GM12872 (cell line): ENCODE measurements around the gene SLC13A5.

Source experiments
- TF ChIP-seq, protein P1 (sequence below): IDR thresholded peaks from 3 replicates; pipeline ENCODE4 v1.5.1; 2011; ENCODE audit warnings: low read depth, mild to moderate bottlenecking, low read length, moderate library complexity; ENCODE audit not compliant: insufficient read depth

The SLC13A5 gene

DNA sequence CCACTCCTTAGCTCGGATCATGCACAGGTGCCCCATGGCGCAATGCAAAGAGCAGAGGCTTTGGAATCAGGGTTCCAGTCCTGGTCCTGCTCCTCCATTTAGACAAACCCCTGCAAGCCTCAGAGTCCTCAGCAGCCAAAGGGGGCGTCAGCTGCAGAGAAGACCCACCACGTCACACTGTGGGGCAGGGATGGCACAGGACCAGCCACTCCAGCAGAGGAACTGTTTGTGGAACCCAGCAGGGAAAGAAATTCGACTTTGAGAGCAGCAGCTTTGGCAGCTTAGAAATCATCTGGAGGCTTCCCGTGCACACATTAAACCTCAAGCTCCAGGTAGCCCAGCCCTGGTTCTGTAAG is 36.4 kb downstream of the SLC13A5 start:
- TF ChIP-seq, protein P1, sequence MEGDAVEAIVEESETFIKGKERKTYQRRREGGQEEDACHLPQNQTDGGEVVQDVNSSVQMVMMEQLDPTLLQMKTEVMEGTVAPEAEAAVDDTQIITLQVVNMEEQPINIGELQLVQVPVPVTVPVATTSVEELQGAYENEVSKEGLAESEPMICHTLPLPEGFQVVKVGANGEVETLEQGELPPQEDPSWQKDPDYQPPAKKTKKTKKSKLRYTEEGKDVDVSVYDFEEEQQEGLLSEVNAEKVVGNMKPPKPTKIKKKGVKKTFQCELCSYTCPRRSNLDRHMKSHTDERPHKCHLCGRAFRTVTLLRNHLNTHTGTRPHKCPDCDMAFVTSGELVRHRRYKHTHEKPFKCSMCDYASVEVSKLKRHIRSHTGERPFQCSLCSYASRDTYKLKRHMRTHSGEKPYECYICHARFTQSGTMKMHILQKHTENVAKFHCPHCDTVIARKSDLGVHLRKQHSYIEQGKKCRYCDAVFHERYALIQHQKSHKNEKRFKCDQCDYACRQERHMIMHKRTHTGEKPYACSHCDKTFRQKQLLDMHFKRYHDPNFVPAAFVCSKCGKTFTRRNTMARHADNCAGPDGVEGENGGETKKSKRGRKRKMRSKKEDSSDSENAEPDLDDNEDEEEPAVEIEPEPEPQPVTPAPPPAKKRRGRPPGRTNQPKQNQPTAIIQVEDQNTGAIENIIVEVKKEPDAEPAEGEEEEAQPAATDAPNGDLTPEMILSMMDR, result no peak

DNA sequence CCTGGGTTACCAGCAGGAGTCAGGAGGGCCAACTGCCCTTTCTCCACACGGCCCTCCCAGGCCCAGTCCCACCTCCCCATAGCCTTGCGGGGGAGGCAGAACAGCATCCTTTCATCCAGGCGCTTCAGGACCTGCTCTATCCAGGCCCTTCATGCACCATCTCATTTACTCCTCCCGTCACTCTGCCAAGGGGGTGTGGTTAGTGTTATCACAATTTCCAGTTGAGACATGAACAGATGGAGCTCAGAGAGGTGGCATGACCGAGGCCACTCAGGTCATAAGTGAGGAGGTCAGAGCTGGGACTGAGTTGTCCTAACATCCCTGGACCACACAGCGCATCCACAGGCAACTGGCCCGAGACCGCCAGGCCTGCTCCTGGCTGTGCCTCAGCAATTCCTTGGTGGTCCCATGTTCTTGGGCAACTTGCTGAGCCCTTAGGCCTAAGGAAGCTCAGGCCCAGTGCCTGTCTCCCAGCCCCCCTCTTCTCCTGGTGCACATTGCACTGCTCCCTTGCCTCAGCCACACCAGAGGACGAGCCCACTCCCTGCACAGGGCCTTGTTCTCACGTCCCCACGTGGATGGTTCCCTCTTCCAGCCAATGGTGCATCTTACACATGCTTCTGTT is 37.9 kb downstream of the SLC13A5 start:
- TF ChIP-seq, protein P1, result no peak

DNA sequence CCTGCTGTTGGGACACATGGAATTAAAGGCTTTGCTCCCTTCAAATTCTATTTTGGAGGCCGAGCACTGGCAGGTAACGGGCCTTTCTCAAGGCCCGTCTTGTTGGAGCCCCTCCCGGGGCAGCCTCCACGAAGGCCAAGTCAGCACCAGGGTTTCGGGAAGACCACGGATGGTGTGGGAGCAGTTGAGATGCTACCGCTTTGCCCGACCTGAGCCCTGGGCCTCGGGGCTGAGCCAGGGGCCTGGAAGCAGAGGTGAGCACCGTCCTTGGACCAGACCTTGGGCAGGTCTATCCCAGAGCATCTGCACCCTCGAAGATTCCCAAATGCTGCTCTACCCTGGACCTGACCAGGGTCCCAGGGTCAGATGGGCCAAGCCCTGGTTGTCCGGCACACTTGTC is 38.6 kb downstream of the SLC13A5 start:
- TF ChIP-seq, protein P1, result no peak

DNA sequence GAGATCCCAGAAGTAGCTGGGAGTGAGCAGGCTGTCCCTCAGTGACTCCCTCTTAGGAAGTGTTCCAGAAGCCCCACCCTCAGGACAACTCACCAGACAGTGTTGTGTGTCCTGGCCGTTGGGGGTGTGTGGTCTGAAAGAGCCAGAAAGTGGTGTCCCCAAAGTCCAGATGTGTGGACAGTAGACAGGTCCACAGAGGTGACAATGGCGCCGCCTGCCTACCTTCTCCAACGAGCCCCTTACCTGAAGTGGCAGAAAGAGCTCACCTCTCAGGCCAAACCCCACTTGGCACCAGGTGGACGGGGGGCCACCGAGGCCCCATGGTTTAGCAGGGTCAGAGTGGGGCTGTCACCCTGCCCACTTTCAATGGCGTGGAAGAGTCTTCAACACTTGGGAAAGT is 41.7 kb downstream of the SLC13A5 start:
- TF ChIP-seq, protein P1, result no peak

DNA sequence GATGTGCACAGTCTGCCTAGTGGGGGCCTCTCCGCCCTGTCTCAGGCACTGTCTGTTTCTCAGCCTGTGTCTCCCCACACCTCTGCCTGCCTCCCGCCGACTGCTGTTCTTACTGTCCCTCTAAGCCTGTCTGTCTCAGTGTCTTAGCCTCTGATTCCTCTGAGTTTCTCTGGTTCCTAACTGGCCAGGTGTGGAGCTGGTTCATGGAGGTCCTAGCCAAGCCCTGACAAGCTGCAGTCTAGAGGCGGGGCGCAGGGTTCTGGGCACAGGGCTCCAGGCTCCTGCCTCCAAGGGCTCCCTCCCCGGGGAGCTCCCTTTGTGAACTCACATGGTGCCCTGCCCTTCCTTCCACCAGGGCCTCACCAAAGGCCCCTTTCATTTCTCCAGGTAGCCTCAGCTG is 42.2 kb downstream of the SLC13A5 start:
- TF ChIP-seq, protein P1, result no peak

DNA sequence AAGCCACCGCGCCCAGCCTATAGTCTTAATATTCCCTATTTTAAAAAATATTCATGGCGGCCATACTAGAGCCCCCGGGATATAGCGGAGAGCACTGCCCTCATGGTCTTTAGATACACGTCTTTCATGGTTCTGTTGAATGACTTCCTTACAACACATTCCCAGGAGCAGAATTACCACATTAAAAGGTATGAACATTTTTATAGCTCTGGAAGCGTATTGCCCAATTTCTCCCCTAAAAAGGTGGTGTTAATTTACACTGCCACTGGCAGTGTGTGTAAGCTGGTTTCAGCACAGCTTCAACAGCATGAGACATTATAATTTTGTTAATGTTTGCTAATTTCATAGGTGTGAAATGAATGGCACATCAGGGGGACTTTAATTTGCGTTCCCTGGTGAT is 42.6 kb downstream of the SLC13A5 start:
- TF ChIP-seq, protein P1, result no peak

DNA sequence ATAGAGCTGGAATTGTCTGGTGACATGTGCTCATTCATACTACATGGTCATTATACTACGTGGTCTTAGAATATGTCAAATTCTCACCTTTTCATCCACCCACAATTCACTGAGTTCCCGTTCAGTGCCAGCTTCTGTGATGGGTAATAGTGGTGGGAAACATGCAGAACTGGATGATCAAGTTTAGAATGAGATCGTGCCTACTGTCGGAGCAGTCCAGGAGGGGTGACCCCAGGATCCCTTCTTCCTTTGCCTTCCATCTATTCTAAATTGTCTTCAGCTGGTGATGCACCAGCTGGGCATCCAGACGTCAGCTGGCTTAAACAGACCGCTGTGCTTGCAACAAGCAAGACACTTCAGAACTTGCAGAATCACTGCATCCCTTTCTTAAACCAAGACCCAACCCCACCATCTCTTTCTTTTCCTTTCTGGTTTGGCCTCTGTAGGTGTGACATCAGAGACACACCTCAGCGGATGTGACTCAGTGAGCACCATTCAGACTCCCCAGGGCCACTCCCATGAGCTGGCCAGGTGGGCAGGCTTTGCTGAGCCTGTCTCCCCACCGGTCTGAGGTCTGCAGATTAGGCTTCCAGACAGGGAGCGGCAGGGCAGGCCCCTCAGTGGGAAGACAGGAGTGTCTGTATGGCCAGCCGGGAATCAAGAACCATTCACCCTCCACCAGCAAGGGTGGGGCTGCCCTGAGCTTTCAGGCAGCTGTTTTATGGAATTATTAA is 43.5 kb downstream of the SLC13A5 start:
- TF ChIP-seq, protein P1, result no peak
